Neural cell (in vitro differentiated cells): ENCODE data around the gene LLGL2.

Source experiments
- CTCF ChIP-seq: fragments of 450-650 bp; IDR thresholded peaks from 2 replicates; pipeline ENCODE4 v1.5.1; 2014; ENCODE audit warnings: antibody characterized with exemption, mild to moderate bottlenecking, moderate library complexity; ENCODE audit not compliant: poor library complexity, severe bottlenecking
- POLR2AphosphoS5 ChIP-seq: IDR thresholded peaks from 2 replicates; pipeline ENCODE4 v1.6.1; 2012
- TF ChIP-seq, protein P1 (sequence below): IDR thresholded peaks from 2 replicates; pipeline ENCODE4 v1.6.1; 2012; ENCODE audit warnings: borderline replicate concordance

- TF ChIP-seq CTCF (no peak), POLR2AphosphoS5 (no peak)
- TF ChIP-seq, protein P1, sequence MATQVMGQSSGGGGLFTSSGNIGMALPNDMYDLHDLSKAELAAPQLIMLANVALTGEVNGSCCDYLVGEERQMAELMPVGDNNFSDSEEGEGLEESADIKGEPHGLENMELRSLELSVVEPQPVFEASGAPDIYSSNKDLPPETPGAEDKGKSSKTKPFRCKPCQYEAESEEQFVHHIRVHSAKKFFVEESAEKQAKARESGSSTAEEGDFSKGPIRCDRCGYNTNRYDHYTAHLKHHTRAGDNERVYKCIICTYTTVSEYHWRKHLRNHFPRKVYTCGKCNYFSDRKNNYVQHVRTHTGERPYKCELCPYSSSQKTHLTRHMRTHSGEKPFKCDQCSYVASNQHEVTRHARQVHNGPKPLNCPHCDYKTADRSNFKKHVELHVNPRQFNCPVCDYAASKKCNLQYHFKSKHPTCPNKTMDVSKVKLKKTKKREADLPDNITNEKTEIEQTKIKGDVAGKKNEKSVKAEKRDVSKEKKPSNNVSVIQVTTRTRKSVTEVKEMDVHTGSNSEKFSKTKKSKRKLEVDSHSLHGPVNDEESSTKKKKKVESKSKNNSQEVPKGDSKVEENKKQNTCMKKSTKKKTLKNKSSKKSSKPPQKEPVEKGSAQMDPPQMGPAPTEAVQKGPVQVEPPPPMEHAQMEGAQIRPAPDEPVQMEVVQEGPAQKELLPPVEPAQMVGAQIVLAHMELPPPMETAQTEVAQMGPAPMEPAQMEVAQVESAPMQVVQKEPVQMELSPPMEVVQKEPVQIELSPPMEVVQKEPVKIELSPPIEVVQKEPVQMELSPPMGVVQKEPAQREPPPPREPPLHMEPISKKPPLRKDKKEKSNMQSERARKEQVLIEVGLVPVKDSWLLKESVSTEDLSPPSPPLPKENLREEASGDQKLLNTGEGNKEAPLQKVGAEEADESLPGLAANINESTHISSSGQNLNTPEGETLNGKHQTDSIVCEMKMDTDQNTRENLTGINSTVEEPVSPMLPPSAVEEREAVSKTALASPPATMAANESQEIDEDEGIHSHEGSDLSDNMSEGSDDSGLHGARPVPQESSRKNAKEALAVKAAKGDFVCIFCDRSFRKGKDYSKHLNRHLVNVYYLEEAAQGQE, result no peak
These were observed 11.1 kb upstream of the LLGL2 start for GRCh38 chr17:75514299-75514918.
